ENCODE data around the gene FAM53A. TPM values are rescaled to one million over a fixed set of nuclear protein-coding genes. Genes with fewer than 3 reads are reported as not detected.
"Not testable (repeated sequence)": the region's sequence is repeated elsewhere in the genome, so short reads cannot be mapped to it uniquely, and the experiment has no call there.

The FAM53A gene
- total RNA-seq, 5 donors from 2014 or later (not counting 1 experiment from before 2014, with no cell fraction given): 1.4 to 3.0 (median 1.9) TPM

GRCh38 chr4:1705732-1706131, 21.6 kb upstream of the FAM53A start:
- no peaks in the 10 kb centered on the region for H3K27me3 Mint-ChIP-seq
- DNase-seq (no peak), ATAC-seq (replicated peaks in 1 of 4) (no peak)
- peaks cover 34% of the 10 kb centered on the region for H3K36me3 Mint-ChIP-seq
- no CpG with 5 or more reads among the region's 6 CpGs for WGBS (ENCODE audit: insufficient coverage)
- CTCF ChIA-PET: interaction anchor here in 1 of 2 donors (0.6 to 1.0 kb wide), 2 partner anchors 15 to 21 kb away, joined by 3 to 5 read pairs; partner anchors contain the start of genes TACC3 and TMEM129
- H3K4me3 Mint-ChIP-seq: no peak overlapping the region
- peaks cover 40 to 64% (median 55%) of the 10 kb centered on the region in 3 donors for H3K4me1 Mint-ChIP-seq
- no peak overlapping the region for H3K27ac ChIP-seq (ENCODE audit: low read length)
- no peak overlapping the region for H3K4me3 ChIP-seq (ENCODE audit: control insufficient read depth in 1 of 2, extremely low read depth in 1 of 2, low read length in 1 of 2)
- POLR2A ChIA-PET: no interaction called here
- H3K36me3 ChIP-seq (ENCODE audit: control insufficient read depth in 2 of 2, extremely low read depth in 1 of 2, insufficient read depth in 1 of 2, low read length in 1 of 2): peaks cover 5 to 39% of the 10 kb centered on the region in 2 donors
- H3K27me3 ChIP-seq (replicated peaks in 1 of 2; ENCODE audit: control insufficient read depth in 2 of 2, extremely low read depth in 1 of 2, insufficient read depth in 2 of 2, low read length in 1 of 2): no peaks in the 10 kb centered on the region
- H3K4me1 ChIP-seq (ENCODE audit: control insufficient read depth in 1 of 2, extremely low read depth in 1 of 2, insufficient read depth in 2 of 2, low read length in 2 of 2): peaks cover 0 to 23% of the 10 kb centered on the region in 2 experiments
- H3K9me3 ChIP-seq: no peaks in the 10 kb centered on the region
- H3K27ac Mint-ChIP-seq: no peak overlapping the region
- no peaks in the 10 kb centered on the region for H3K9me3 Mint-ChIP-seq

- H3K9me3 ChIP-seq: no peaks in the 10 kb centered on the region
- no peak overlapping the region for H3K27ac ChIP-seq (ENCODE audit: low read length)
- peaks cover 0 to 8% of the 10 kb centered on the region in 2 experiments for H3K4me1 ChIP-seq (ENCODE audit: control insufficient read depth in 1 of 2, extremely low read depth in 1 of 2, insufficient read depth in 2 of 2, low read length in 2 of 2)
- no CpG with 5 or more reads among the region's 1 CpG for WGBS (ENCODE audit: insufficient coverage)
- POLR2A ChIA-PET: no interaction called here
- H3K4me3 ChIP-seq (ENCODE audit: control insufficient read depth in 1 of 2, extremely low read depth in 1 of 2, low read length in 1 of 2): no peak overlapping the region
- ATAC-seq (replicated peaks in 1 of 4) (no peak), DNase-seq (no peak)
- Mint-ChIP-seq H3K27ac (no peak overlapping the region), H3K9me3 (no peaks in the 10 kb centered on the region), H3K27me3 (no peaks in the 10 kb centered on the region), H3K4me3 (no peak overlapping the region), H3K36me3 (peaks cover 36% of the 10 kb centered on the region), H3K4me1 (peaks cover 22 to 45% (median 39%) of the 10 kb centered on the region in 3 donors)
- H3K36me3 ChIP-seq (ENCODE audit: control insufficient read depth in 2 of 2, extremely low read depth in 1 of 2, insufficient read depth in 1 of 2, low read length in 1 of 2): peaks cover 5 to 54% of the 10 kb centered on the region in 2 donors
- H3K27me3 ChIP-seq (replicated peaks in 1 of 2; ENCODE audit: control insufficient read depth in 2 of 2, extremely low read depth in 1 of 2, insufficient read depth in 2 of 2, low read length in 1 of 2): no peaks in the 10 kb centered on the region
- CTCF ChIA-PET: interaction anchor here in 1 of 2 donors (1.6 kb wide), 1 partner anchor 11 kb away, joined by 11 read pairs; no protein-coding TSS in a partner anchor
Measured at GRCh38 chr4:1703867-1704266, 19.8 kb upstream of the FAM53A start.

GRCh38 chr4:1701671-1702070, 17.6 kb upstream of the FAM53A start:
- POLR2A ChIA-PET; H3K4me1 ChIP-seq (ENCODE audit: control insufficient read depth in 1 of 2, extremely low read depth in 1 of 2, insufficient read depth in 2 of 2, low read length in 2 of 2); ATAC-seq (replicated peaks in 1 of 4); H3K27me3 ChIP-seq (replicated peaks in 1 of 2; ENCODE audit: control insufficient read depth in 2 of 2, extremely low read depth in 1 of 2, insufficient read depth in 2 of 2, low read length in 1 of 2); H3K4me3 ChIP-seq (ENCODE audit: control insufficient read depth in 1 of 2, extremely low read depth in 1 of 2, low read length in 1 of 2); H3K4me3 Mint-ChIP-seq; H3K27ac Mint-ChIP-seq; H3K9me3 Mint-ChIP-seq; H3K9me3 ChIP-seq; DNase-seq; H3K27me3 Mint-ChIP-seq; H3K27ac ChIP-seq (ENCODE audit: low read length): not testable (repeated sequence)
- Mint-ChIP-seq H3K36me3 (peaks cover 31% of the 10 kb centered on the region), H3K4me1 (peaks cover 13 to 34% (median 30%) of the 10 kb centered on the region in 3 donors)
- H3K36me3 ChIP-seq (ENCODE audit: control insufficient read depth in 2 of 2, extremely low read depth in 1 of 2, insufficient read depth in 1 of 2, low read length in 1 of 2): peaks cover 5 to 68% of the 10 kb centered on the region in 2 donors
- CTCF ChIA-PET: interaction anchor here (1.3 to 1.6 kb wide), 2 partner anchors 8 to 9 kb away, joined by 4 to 5 read pairs; no protein-coding TSS in a partner anchor
- 86% methylated on average over 4 of the region's 8 CpGs for WGBS (ENCODE audit: insufficient coverage)

- CTCF ChIA-PET: interaction anchor here (0.8 to 1.4 kb wide), 3 partner anchors 29 to 30 kb away, joined by 3 to 10 read pairs (median 4); no protein-coding TSS in a partner anchor
- no peak overlapping the region for H3K27ac ChIP-seq (ENCODE audit: low read length)
- 85% methylated on average over 2 of the region's 5 CpGs for WGBS (ENCODE audit: insufficient coverage)
Measured at GRCh38 chr4:1695913-1696312, 11.8 kb upstream of the FAM53A start.

GRCh38 chr4:1693131-1693896, 9.2 kb upstream of the FAM53A start:
- ChIA-PET CTCF (interaction anchor here (0.6 to 2.4 kb wide), 26 partner anchors 8 to 953 kb away, joined by 3 to 75 read pairs (median 4); partner anchors contain the start of genes FAM53A (in 1 of the 2), SLBP (in 1 of the 2), TACC3 (in 1 of the 2) and TMEM129 (in 1 of the 2)), POLR2A (interaction anchor here in 1 of 2 donors (0.7 to 1.2 kb wide), 2 partner anchors 19 to 205 kb away, joined by 4 read pairs; partner anchors contain the start of gene SLBP)
- Mint-ChIP-seq H3K27me3 (no peaks in the 10 kb centered on the region), H3K9me3 (no peaks in the 10 kb centered on the region), H3K36me3 (peaks cover 27% of the 10 kb centered on the region), H3K4me1 (peaks cover 0 to 4% (median 4%) of the 10 kb centered on the region in 3 donors), H3K4me3 (no peak overlapping the region), H3K27ac (peak overlapping the region; percentile 52 to 83)
- Histone ChIP-seq H3K4me1 (ENCODE audit: control insufficient read depth in 1 of 2, extremely low read depth in 1 of 2, insufficient read depth in 2 of 2, low read length in 2 of 2) (no peaks in the 10 kb centered on the region), H3K27me3 (replicated peaks in 1 of 2; ENCODE audit: control insufficient read depth in 2 of 2, extremely low read depth in 1 of 2, insufficient read depth in 2 of 2, low read length in 1 of 2) (no peaks in the 10 kb centered on the region), H3K36me3 (ENCODE audit: control insufficient read depth in 2 of 2, extremely low read depth in 1 of 2, insufficient read depth in 1 of 2, low read length in 1 of 2) (peaks cover 10 to 63% of the 10 kb centered on the region in 2 donors), H3K9me3 (no peaks in the 10 kb centered on the region), H3K4me3 (ENCODE audit: control insufficient read depth in 1 of 2, extremely low read depth in 1 of 2, low read length in 1 of 2) (no peak overlapping the region), H3K27ac (ENCODE audit: low read length) (peak overlapping the region; percentile 30)
- 60% methylated on average over 1 of the region's 7 CpGs for WGBS (ENCODE audit: insufficient coverage)
- peak; percentile 58 to 90 (median 74) for DNase-seq
- ATAC-seq (replicated peaks in 1 of 4): peak; percentile 89 to 97 (median 95)

More at GRCh38 chr4:1695913-1696312, 11.8 kb upstream of the FAM53A start:
- peaks cover 0 to 7% (median 4%) of the 10 kb centered on the region in 3 donors for H3K4me1 Mint-ChIP-seq
- DNase-seq (no peak), ATAC-seq (replicated peaks in 1 of 4) (no peak)
- no peak overlapping the region for H3K27ac Mint-ChIP-seq
- H3K27me3 Mint-ChIP-seq: no peaks in the 10 kb centered on the region
- no peaks in the 10 kb centered on the region for H3K9me3 Mint-ChIP-seq
- Histone ChIP-seq H3K4me1 (ENCODE audit: control insufficient read depth in 1 of 2, extremely low read depth in 1 of 2, insufficient read depth in 2 of 2, low read length in 2 of 2) (no peaks in the 10 kb centered on the region), H3K36me3 (ENCODE audit: control insufficient read depth in 2 of 2, extremely low read depth in 1 of 2, insufficient read depth in 1 of 2, low read length in 1 of 2) (peaks cover 8 to 77% of the 10 kb centered on the region in 2 donors), H3K4me3 (ENCODE audit: control insufficient read depth in 1 of 2, extremely low read depth in 1 of 2, low read length in 1 of 2) (no peak overlapping the region), H3K9me3 (no peaks in the 10 kb centered on the region), H3K27me3 (replicated peaks in 1 of 2; ENCODE audit: control insufficient read depth in 2 of 2, extremely low read depth in 1 of 2, insufficient read depth in 2 of 2, low read length in 1 of 2) (no peaks in the 10 kb centered on the region)
- no peak overlapping the region for H3K4me3 Mint-ChIP-seq
- POLR2A ChIA-PET: interaction anchor here in 1 of 2 donors (0.6 kb wide), 1 partner anchor 86 kb away, joined by 3 read pairs; no protein-coding TSS in a partner anchor
- H3K36me3 Mint-ChIP-seq: peaks cover 35% of the 10 kb centered on the region

- CTCF ChIA-PET: interaction anchor here (0.7 to 1.6 kb wide), 2 partner anchors 36 to 85 kb away, joined by 3 to 4 read pairs; no protein-coding TSS in a partner anchor
- DNase-seq: no peak
- H3K27ac Mint-ChIP-seq: no peak overlapping the region
Measured at GRCh38 chr4:1691737-1692373, 7.7 kb upstream of the FAM53A start.

More at GRCh38 chr4:1691737-1692373, 7.7 kb upstream of the FAM53A start:
- WGBS (ENCODE audit: insufficient coverage): 95% methylated on average over 9 of the region's 9 CpGs
- no peak for ATAC-seq (replicated peaks in 1 of 4)
- Histone ChIP-seq H3K27me3 (replicated peaks in 1 of 2; ENCODE audit: control insufficient read depth in 2 of 2, extremely low read depth in 1 of 2, insufficient read depth in 2 of 2, low read length in 1 of 2) (no peaks in the 10 kb centered on the region), H3K36me3 (ENCODE audit: control insufficient read depth in 2 of 2, extremely low read depth in 1 of 2, insufficient read depth in 1 of 2, low read length in 1 of 2) (peaks cover 10 to 53% of the 10 kb centered on the region in 2 donors), H3K27ac (ENCODE audit: low read length) (no peak overlapping the region), H3K4me3 (ENCODE audit: control insufficient read depth in 1 of 2, extremely low read depth in 1 of 2, low read length in 1 of 2) (no peak overlapping the region), H3K4me1 (ENCODE audit: control insufficient read depth in 1 of 2, extremely low read depth in 1 of 2, insufficient read depth in 2 of 2, low read length in 2 of 2) (no peaks in the 10 kb centered on the region), H3K9me3 (no peaks in the 10 kb centered on the region)
- H3K36me3 Mint-ChIP-seq: peaks cover 27% of the 10 kb centered on the region
- H3K27me3 Mint-ChIP-seq: no peaks in the 10 kb centered on the region
- POLR2A ChIA-PET: no interaction called here
- no peaks in the 10 kb centered on the region for H3K9me3 Mint-ChIP-seq
- H3K4me3 Mint-ChIP-seq: no peak overlapping the region
- H3K4me1 Mint-ChIP-seq: peaks cover 0 to 4% (median 4%) of the 10 kb centered on the region in 3 donors
